Esophagus (tissue), 2 donors: ENCODE results near the gene FBXW5. TPM values are rescaled to one million over a fixed set of nuclear protein-coding genes. Genes with fewer than 3 reads are reported as not detected.

Experiments used
- H3K27ac ChIP-seq, 2 donors: one replicate each; pipeline ENCODE4 v1.5.1; 2013; ENCODE audit warnings: low read depth in 2 of 2, mild to moderate bottlenecking in 2 of 2, inconsistent platforms in 1 of 2, low read length in 1 of 2, moderate library complexity in 1 of 2
- H3K27me3 ChIP-seq, 2 donors: one replicate each; pipeline ENCODE4 v1.6.1; 2013; ENCODE audit warnings: low read length in 2 of 2, control low read depth in 1 of 2, mild to moderate bottlenecking in 1 of 2; ENCODE audit not compliant: insufficient read depth in 2 of 2, control insufficient read depth in 1 of 2
- H3K36me3 ChIP-seq, 2 donors: one replicate each; pipeline ENCODE4 v1.6.1; 2013; ENCODE audit warnings: low read length in 1 of 2; ENCODE audit not compliant: control insufficient read depth in 2 of 2, insufficient read depth in 2 of 2
- H3K4me1 ChIP-seq, 2 donors: one replicate each; pipeline ENCODE4 v1.6.1; 2013; ENCODE audit warnings: low read length in 1 of 2; ENCODE audit not compliant: control insufficient read depth in 2 of 2, insufficient read depth in 2 of 2
- H3K4me3 ChIP-seq, 2 donors: one replicate each; pipeline ENCODE4 v1.5.1; 2013; ENCODE audit warnings: low read length in 2 of 2, mild to moderate bottlenecking in 2 of 2, low read depth in 1 of 2, moderate library complexity in 1 of 2
- H3K9me3 ChIP-seq, 2 donors: one replicate each; pipeline ENCODE4 v1.6.1; 2013; ENCODE audit warnings: mild to moderate bottlenecking in 2 of 2, low read depth in 1 of 2, low read length in 1 of 2, moderate library complexity in 1 of 2; ENCODE audit not compliant: control insufficient read depth in 2 of 2, insufficient read depth in 1 of 2
- WGBS, 2 donors: extraction: QIAGEN DNeasy Blood & Tissue Kit; methylation state at CpG; one replicate each; pipeline ENCODE4 v1.1.7; 2013; 5-methylcytosine and 5-hydroxymethylcytosine counted together
- polyA plus RNA-seq, 2 donors: library from polyadenylated mRNA; stranded (reverse); fragments of 200-250 nt; gene quantifications; one replicate each; pipeline ENCODE4 v1.2.3, GENCODE V29; 2013
- donor health status: healthy with polysubstance abuse.
- donor health status: Bipolar disorder and iron deficiency.

The FBXW5 gene
- polyA plus RNA-seq, 2 donors = 91.4 to 97.3 TPM

- Histone ChIP-seq H3K4me1 (peaks cover 0 to 2% of the 10 kb centered on the region in 2 donors), H3K9me3 (no peaks in the 10 kb centered on the region), H3K4me3 (no peak overlapping the region), H3K27me3 (no peaks in the 10 kb centered on the region), H3K36me3 (no peaks in the 10 kb centered on the region), H3K27ac (no peak overlapping the region)
- WGBS, 2 donors = 78 to 82% methylated on average over 11 of the region's 11 CpGs
Observed at GRCh38 chr9:136983656-136984314, 39.2 kb upstream of the FBXW5 start.

GRCh38 chr9:136983167-136983566 is 38.6 kb upstream of the FBXW5 start:
- 83 to 85% methylated on average over 9 of the region's 9 CpGs for WGBS, 2 donors
- Histone ChIP-seq H3K27me3 (no peaks in the 10 kb centered on the region), H3K4me3 (no peak overlapping the region), H3K4me1 (peaks cover 0 to 2% of the 10 kb centered on the region in 2 donors), H3K36me3 (no peaks in the 10 kb centered on the region), H3K27ac (no peak overlapping the region), H3K9me3 (no peaks in the 10 kb centered on the region)

- no peaks in the 10 kb centered on the region for H3K27me3 ChIP-seq
- 68 to 75% methylated on average over 17 to 18 of the region's 18 CpGs for WGBS, 2 donors
- H3K27ac ChIP-seq = no peak within 1 kb of the TSS
Observed at GRCh38 chr9:136982232-136983051, 37.9 kb upstream of the FBXW5 start, which contains the start of gene LCNL1. Gene LCNL1, plus strand, starts transcription at chr9:136982993. Its CDS starts 594 bp downstream, at chr9:136983587.

GRCh38 chr9:136981588-136982231 is 37.2 kb upstream of the FBXW5 start:
- Histone ChIP-seq H3K4me1 (peaks cover 0 to 2% of the 10 kb centered on the region in 2 donors), H3K36me3 (no peaks in the 10 kb centered on the region), H3K27me3 (no peaks in the 10 kb centered on the region), H3K9me3 (no peaks in the 10 kb centered on the region), H3K4me3 (no peak overlapping the region), H3K27ac (no peak overlapping the region)
- WGBS, 2 donors = 69 to 73% methylated on average over 17 of the region's 17 CpGs

More at GRCh38 chr9:136982232-136983051, 37.9 kb upstream of the FBXW5 start, which contains the start of gene LCNL1:
- no peaks in the 10 kb centered on the region for H3K9me3 ChIP-seq
- H3K4me3 ChIP-seq = no peak within 1 kb of the TSS
- H3K4me1 ChIP-seq = peaks cover 0 to 2% of the 10 kb centered on the region in 2 donors
- H3K36me3 ChIP-seq = no peaks in the 10 kb centered on the region

- 86% methylated on average over 16 of the region's 16 CpGs for WGBS, 2 donors
- H3K27ac ChIP-seq = no peak overlapping the region
- peaks cover 0 to 2% of the 10 kb centered on the region in 2 donors for H3K4me1 ChIP-seq
- H3K36me3 ChIP-seq = no peaks in the 10 kb centered on the region
- no peaks in the 10 kb centered on the region for H3K9me3 ChIP-seq
- no peaks in the 10 kb centered on the region for H3K27me3 ChIP-seq
- H3K4me3 ChIP-seq = no peak overlapping the region
Observed at GRCh38 chr9:136980669-136981478, 36.3 kb upstream of the FBXW5 start.

- WGBS, 2 donors = 87 to 88% methylated on average over 26 of the region's 26 CpGs
- H3K4me3 ChIP-seq = no peak overlapping the region
- no peaks in the 10 kb centered on the region for H3K27me3 ChIP-seq
- H3K27ac ChIP-seq = no peak overlapping the region
- no peaks in the 10 kb centered on the region for H3K36me3 ChIP-seq
- H3K4me1 ChIP-seq = peaks cover 2 to 10% of the 10 kb centered on the region in 2 donors
- no peaks in the 10 kb centered on the region for H3K9me3 ChIP-seq
Observed at GRCh38 chr9:136979769-136980587, 35.4 kb upstream of the FBXW5 start.

- Histone ChIP-seq H3K9me3 (no peaks in the 10 kb centered on the region), H3K4me1 (peaks cover 2 to 14% of the 10 kb centered on the region in 2 donors), H3K27ac (no peak overlapping the region), H3K36me3 (no peaks in the 10 kb centered on the region), H3K27me3 (no peaks in the 10 kb centered on the region), H3K4me3 (no peak overlapping the region)
- 58 to 73% methylated on average over 27 to 41 of the region's 41 CpGs for WGBS, 2 donors
Observed at GRCh38 chr9:136978865-136979544, 34.5 kb upstream of the FBXW5 start.

- H3K36me3 ChIP-seq = no peaks in the 10 kb centered on the region
- no peaks in the 10 kb centered on the region for H3K9me3 ChIP-seq
- peaks cover 6 to 14% of the 10 kb centered on the region in 2 donors for H3K4me1 ChIP-seq
- WGBS, 2 donors = 5 to 7% methylated on average over 41 to 78 of the region's 78 CpGs
- H3K27me3 ChIP-seq = no peaks in the 10 kb centered on the region
- H3K27ac ChIP-seq = peak overlapping the region in 1 of 2 donors; percentile 11
- peak overlapping the region; percentile 19 to 46 for H3K4me3 ChIP-seq
Observed at GRCh38 chr9:136978073-136978864, 33.7 kb upstream of the FBXW5 start.
